ENCODE data around the gene NR5A1. TPM values are rescaled to one million over a fixed set of nuclear protein-coding genes. Genes with fewer than 3 reads are reported as not detected.

The NR5A1 gene
- total RNA-seq, 2 experiments from 2014 or later = not detected

DNA sequence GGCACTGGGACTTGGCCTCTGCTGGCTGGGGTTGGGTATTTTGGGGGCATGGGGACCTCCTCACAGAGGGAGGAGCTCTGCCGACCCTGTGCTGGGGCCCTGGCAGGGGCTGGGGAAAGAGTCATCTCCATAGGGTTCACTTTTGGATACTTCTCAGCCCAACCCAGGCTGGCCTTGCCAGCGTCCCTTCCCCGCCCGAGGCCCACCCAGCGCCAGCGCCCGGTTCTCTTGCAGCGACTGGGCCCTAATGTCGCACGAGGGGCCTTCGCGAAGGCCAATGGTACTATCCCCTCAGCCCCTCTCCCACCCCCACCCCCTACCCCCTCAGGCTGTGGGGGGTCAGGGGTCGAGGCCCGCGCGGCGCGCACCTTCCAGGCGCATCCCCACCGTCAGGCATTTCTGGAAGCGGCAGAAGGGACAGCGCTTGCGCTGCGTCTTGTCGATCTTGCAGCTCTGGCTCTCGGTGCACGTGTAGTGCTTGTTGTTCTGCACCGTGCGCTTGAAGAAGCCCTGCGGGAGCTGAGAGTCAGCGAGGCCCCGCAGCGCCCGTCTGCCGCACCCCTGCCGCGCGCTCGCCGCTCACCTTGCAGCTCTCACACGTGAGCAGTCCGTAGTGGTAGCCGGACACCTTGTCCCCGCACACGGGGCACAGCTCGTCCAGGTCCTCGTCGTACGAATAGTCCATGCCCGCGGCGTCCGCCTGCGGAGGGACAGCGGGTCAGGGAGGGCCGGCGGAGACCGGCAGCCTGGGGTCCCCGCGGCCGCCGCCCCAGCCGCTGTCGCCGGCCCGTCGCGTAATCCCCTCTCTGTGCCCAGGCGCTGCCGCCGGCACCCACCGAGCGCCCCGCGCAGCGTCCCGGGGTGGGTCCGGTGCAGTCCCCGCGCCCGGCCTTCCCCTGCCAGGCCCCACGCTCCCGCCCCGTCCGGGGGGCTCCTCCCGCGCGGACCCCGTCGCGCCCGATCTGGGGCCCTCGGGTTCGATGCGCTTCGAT is 4.2 kb downstream of the NR5A1 start:
- Mint-ChIP-seq H3K27me3 (ENCODE audit: low read depth) (peaks cover 25% of the 10 kb centered on the region), H3K4me3 (no peak overlapping the region), H3K36me3 (ENCODE audit: low read depth) (peaks cover 3% of the 10 kb centered on the region), H3K9me3 (no peaks in the 10 kb centered on the region), H3K27ac (no peak overlapping the region), H3K4me1 (ENCODE audit: low read depth) (peaks cover 16% of the 10 kb centered on the region)
- CTCF ChIA-PET = interaction anchor here (0.7 kb wide), 1 partner anchor 349 kb away, joined by 4 read pairs; no protein-coding TSS in a partner anchor
- DNase-seq = no peak
- intact Hi-C loops (cut with micrococcal nuclease) = no loop called here

DNA sequence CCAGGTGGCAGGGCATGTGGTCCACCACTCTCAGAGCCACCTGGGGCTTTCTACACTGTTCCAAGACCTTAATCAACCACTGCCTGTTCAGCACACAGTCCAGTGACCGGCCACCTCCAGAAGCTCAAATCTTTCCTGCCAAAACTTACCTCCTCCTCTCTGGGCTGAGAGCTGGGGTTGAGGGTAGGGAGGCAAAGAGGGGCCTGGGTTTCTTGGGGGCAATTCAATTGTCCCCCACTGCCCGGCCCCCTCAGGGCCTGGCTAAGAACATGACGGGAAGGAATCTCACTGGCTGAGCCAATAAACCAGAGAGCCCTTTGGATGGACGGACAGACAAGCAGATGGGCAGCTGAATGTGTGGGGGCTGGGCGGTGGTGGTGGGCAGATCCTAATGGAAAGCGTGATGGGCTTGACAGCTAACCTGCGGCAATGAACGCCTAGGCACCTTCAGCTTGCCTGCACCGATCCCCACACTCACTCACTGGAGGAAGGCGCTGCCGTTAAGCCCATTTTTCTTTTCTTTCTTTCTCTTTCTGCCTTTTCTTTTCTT is 5.4 kb downstream of the NR5A1 start:
- no peak for DNase-seq
- Mint-ChIP-seq H3K36me3 (ENCODE audit: low read depth) (peaks cover 3% of the 10 kb centered on the region), H3K9me3 (no peaks in the 10 kb centered on the region), H3K27ac (no peak overlapping the region), H3K4me1 (ENCODE audit: low read depth) (peaks cover 19% of the 10 kb centered on the region), H3K4me3 (no peak overlapping the region), H3K27me3 (ENCODE audit: low read depth) (peaks cover 25% of the 10 kb centered on the region)
- intact Hi-C loops (cut with micrococcal nuclease) = no loop called here
- CTCF ChIA-PET = interaction anchor here (1.2 kb wide), 1 partner anchor 57 kb away, joined by 3 read pairs; no protein-coding TSS in a partner anchor

DNA sequence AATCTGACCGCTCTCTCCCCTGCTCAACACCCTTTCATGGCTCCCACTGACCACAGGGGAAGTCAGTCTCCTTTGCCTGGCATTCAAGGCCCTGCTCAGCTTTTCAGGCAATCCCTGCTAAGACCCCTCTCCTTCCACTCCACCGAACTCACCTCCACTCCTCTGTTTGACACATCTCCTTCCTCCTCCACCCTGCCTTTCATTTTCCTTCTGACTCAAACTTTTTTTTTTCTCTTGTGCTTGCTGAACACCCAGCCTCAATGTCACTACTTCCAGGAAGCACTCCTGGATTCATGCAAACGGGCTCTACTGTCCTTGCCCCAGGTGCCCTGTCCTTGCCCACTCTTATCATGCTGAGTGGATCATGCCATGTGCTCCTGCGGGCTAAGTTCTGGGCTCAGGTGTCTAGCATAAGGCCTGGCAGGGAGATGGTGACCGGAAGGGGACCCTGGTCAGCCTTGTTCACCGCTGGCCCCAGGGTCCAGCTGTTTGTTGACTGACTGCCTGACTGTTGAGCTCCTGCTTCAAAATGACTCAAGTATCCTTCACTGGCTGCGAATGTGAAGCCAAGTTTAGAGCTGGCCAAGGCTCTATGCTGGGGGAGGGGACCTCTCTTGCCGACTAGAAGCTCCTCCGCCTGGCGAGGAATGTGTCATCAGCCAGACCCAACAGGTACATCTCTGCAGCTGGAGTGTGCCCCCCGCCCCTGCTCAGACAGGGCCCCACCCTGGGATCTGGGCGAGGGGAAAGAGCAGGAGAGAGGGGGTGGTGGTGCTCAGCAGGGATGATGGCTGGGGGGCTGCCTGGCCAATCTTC is 6.2 kb downstream of the NR5A1 start:
- Mint-ChIP-seq H3K4me1 (ENCODE audit: low read depth) (peaks cover 24% of the 10 kb centered on the region), H3K9me3 (no peaks in the 10 kb centered on the region), H3K27ac (no peak overlapping the region), H3K36me3 (ENCODE audit: low read depth) (peaks cover 3% of the 10 kb centered on the region), H3K4me3 (no peak overlapping the region), H3K27me3 (ENCODE audit: low read depth) (peaks cover 20% of the 10 kb centered on the region)
- intact Hi-C loops (cut with micrococcal nuclease) = no loop called here
- no peak for DNase-seq
- CTCF ChIA-PET = interaction anchor here (1.2 kb wide), 1 partner anchor 56 kb away, joined by 3 read pairs; no protein-coding TSS in a partner anchor

DNA sequence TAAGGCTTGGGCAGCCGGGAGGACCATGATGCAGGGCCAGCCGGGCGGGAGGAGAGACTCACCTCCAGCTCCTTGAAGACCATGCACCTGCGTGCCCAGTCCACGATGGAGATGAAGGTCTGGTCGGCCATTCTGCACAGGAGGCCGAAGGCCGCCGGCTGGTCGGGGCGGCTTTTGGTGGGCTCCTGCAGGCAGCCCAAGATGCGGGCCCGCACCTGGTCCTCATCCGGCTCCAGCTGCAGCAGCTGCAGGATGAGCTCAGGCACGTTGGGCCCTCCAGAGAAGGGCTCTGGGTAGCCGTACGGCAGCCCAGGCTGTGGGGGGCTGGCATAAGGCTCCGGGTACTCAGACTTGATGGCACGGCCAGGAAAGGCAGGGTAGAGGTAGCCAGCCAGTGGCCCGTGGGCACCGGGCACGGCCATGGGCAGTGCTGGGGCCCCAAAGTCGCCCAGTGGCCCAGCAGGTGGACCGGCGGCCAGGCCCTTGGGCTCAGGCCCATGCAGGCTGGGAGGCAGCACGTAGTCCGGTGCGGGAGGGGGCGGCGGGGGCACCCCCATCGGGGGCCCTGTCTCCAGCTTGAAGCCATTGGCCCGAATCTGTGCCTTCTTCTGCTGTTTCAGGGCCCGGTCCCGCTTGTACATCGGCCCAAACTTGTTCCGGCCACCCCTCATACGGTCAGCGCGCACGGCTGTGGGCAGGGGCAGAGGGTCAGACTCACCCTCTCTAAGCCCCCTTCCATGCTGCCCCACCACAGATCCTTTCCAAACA is 7.0 kb downstream of the NR5A1 start:
- Mint-ChIP-seq H3K4me1 (ENCODE audit: low read depth) (peaks cover 31% of the 10 kb centered on the region), H3K27ac (no peak overlapping the region), H3K36me3 (ENCODE audit: low read depth) (peaks cover 3% of the 10 kb centered on the region), H3K27me3 (ENCODE audit: low read depth) (peaks cover 16% of the 10 kb centered on the region), H3K9me3 (no peaks in the 10 kb centered on the region), H3K4me3 (no peak overlapping the region)
- CTCF ChIA-PET = interaction anchor here (0.7 kb wide), 1 partner anchor 212 kb away, joined by 3 read pairs; no protein-coding TSS in a partner anchor
- intact Hi-C loops (cut with micrococcal nuclease) = no loop called here
- DNase-seq = no peak

DNA sequence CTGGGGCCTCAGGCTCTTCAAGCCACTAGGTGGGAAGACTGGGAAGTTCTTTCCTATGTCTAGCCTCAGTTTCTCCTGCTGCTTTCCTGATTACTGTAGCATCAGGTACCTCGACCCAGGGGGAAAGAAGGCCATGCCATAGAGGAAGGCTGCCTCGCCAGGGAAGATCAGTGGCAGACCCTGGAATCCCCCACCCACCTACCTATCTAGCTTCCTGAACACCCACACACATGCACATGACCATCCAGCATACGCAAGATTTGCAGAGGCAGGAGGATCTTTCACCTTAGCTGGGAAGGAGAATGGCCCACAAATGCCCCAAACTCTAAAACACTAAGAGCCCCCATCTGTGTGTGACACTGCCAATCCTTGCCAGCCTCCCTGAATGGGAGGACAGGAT is 8.0 kb downstream of the NR5A1 start:
- intact Hi-C loops (cut with micrococcal nuclease) = no loop called here
- Mint-ChIP-seq H3K27ac (no peak overlapping the region), H3K36me3 (ENCODE audit: low read depth) (peaks cover 3% of the 10 kb centered on the region), H3K27me3 (ENCODE audit: low read depth) (peaks cover 14% of the 10 kb centered on the region), H3K9me3 (no peaks in the 10 kb centered on the region), H3K4me3 (no peak overlapping the region), H3K4me1 (ENCODE audit: low read depth) (peaks cover 35% of the 10 kb centered on the region)
- DNase-seq = no peak
- CTCF ChIA-PET = no interaction called here

DNA sequence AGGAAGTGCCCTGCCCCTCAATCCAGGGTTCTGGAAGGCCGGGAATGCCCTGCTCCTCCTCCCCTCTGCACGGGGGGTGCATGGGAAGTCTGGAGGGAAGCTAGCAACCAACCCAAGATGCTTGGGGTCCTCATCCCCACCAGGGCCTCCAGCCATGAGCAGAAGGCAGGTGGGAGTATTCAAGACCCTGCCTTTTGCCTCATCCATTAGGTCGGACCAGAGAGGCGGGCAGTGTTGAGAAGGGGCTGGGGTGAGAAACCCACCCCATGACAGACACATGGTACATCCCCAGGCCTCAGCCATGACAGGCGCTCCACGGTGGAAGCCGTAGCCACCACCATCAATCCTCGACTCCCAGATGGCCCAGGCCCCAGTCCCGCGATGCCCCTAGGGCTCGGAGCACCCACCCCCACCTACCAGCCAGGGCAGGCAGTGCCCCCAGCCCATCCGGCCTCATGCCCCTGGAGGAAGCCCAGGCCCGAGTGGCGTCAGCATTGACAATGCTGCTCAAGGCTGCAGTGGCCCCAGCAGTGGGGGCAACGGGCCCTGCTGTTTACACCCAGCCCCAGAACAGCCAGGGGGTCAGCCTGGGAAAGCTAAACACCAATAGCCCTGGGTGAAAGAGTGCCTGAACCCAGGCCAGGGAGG is 8.6 kb downstream of the NR5A1 start:
- H3K27ac Mint-ChIP-seq = no peak overlapping the region
- peaks cover 31% of the 10 kb centered on the region for H3K4me1 Mint-ChIP-seq (ENCODE audit: low read depth)
- intact Hi-C loops (cut with micrococcal nuclease) = no loop called here
- no peak for DNase-seq
- H3K36me3 Mint-ChIP-seq (ENCODE audit: low read depth) = no peaks in the 10 kb centered on the region
- peaks cover 9% of the 10 kb centered on the region for H3K27me3 Mint-ChIP-seq (ENCODE audit: low read depth)
- H3K4me3 Mint-ChIP-seq = no peak overlapping the region
- no peaks in the 10 kb centered on the region for H3K9me3 Mint-ChIP-seq
- CTCF ChIA-PET = no interaction called here

DNA sequence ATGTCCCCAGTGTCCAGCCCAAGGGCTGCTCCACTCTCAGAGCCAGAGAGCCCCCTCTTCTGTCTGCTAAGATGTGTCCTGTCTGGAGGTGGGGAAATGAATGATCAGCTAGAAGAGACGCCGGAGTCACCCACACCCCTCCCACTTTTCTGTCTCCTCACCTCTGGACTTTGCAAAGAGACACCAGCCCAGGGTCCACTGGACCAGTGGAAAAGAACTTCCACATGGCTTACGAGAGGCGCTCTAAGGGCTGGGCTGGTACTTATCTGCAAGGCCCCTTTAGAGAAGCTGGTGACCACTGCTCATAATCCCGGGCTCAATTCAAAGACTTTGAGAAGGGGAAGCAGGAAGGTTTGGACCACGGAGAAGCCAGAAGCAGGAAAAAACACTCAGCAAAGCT is 9.2 kb downstream of the NR5A1 start:
- Mint-ChIP-seq H3K27ac (no peak overlapping the region), H3K4me1 (ENCODE audit: low read depth) (peaks cover 30% of the 10 kb centered on the region), H3K9me3 (no peaks in the 10 kb centered on the region), H3K36me3 (ENCODE audit: low read depth) (no peaks in the 10 kb centered on the region), H3K4me3 (no peak overlapping the region), H3K27me3 (ENCODE audit: low read depth) (peaks cover 6% of the 10 kb centered on the region)
- DNase-seq = no peak
- intact Hi-C loops (cut with micrococcal nuclease) = no loop called here
- CTCF ChIA-PET = no interaction called here

DNA sequence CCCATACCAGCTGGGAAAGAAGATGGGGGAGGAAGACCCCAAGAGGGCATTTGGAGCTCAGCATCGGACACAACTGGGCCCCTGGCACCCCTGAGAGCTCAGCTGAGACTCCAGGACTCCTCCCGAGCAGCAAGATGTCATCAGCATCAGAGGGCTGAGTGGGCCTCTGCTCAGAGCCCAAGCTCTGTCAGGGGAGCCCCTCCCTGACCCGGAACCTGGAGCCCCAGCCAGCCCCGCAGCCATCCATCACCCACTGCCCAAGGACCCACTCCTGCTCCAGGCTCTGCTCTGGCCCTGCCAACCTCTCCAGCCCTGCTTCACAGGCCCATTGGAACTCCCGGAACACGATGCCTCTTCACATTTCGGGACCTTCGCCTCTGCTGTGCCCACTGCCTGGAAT is 9.8 kb downstream of the NR5A1 start:
- Mint-ChIP-seq H3K27ac (no peak overlapping the region), H3K9me3 (no peaks in the 10 kb centered on the region), H3K27me3 (ENCODE audit: low read depth) (peaks cover 5% of the 10 kb centered on the region), H3K4me3 (no peak overlapping the region), H3K4me1 (ENCODE audit: low read depth) (peaks cover 30% of the 10 kb centered on the region), H3K36me3 (ENCODE audit: low read depth) (no peaks in the 10 kb centered on the region)
- intact Hi-C loops (cut with micrococcal nuclease) = no loop called here
- CTCF ChIA-PET = interaction anchor here (1.5 kb wide), 1 partner anchor 39 kb away, joined by 5 read pairs; no protein-coding TSS in a partner anchor
- no peak for DNase-seq

DNA sequence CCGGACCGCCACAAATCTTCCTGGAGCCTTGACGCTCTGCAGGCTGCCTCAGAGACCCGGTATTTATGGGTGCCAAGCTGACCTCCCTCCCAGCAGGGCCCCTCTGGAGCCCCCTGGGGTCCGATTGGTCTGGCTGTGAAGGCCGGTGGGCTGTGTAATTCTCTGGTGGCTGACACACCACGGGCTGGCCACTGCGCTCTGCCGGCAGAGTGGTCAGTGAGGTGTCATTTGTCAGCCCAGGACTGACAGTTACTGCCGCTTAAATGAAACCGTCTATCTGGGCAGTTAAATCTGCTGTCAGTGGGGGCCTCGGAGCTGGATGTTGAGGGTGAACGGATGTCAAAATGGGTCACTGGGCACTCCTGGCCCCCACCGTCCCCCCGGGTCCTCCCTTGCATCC is 10.7 kb downstream of the NR5A1 start:
- Mint-ChIP-seq H3K4me1 (ENCODE audit: low read depth) (peaks cover 30% of the 10 kb centered on the region), H3K36me3 (ENCODE audit: low read depth) (no peaks in the 10 kb centered on the region), H3K9me3 (no peaks in the 10 kb centered on the region), H3K27ac (no peak overlapping the region), H3K4me3 (no peak overlapping the region), H3K27me3 (ENCODE audit: low read depth) (no peaks in the 10 kb centered on the region)
- CTCF ChIA-PET = interaction anchor here (0.8 to 1.5 kb wide), 2 partner anchors 40 to 76 kb away, joined by 3 to 5 read pairs; no protein-coding TSS in a partner anchor
- DNase-seq = no peak
- intact Hi-C loops (cut with micrococcal nuclease) = no loop called here

DNA sequence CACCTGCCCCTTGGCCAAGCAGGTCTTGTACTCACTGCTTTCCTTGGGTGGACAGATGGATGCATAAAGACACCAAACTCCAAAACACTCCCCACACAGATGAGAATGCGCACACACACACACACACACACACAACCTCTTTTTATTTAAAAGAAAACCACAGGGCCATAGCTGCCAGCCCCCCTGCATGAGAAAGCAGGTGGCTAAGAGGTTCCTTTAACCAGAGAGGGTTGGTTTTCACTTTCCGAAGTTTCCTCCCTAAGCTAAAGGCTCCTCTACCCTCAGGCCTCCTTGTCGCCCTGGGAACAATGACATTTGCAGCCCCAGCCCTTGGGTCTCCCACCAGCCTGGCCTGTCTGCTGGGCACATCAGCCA is 11.1 kb downstream of the NR5A1 start:
- intact Hi-C loops (cut with micrococcal nuclease) = no loop called here
- H3K9me3 Mint-ChIP-seq = no peaks in the 10 kb centered on the region
- peaks cover 30% of the 10 kb centered on the region for H3K4me1 Mint-ChIP-seq (ENCODE audit: low read depth)
- CTCF ChIA-PET = interaction anchor here (0.8 to 1.5 kb wide), 2 partner anchors 41 to 76 kb away, joined by 3 to 5 read pairs; no protein-coding TSS in a partner anchor
- no peak for DNase-seq
- H3K27me3 Mint-ChIP-seq (ENCODE audit: low read depth) = no peaks in the 10 kb centered on the region
- no peaks in the 10 kb centered on the region for H3K36me3 Mint-ChIP-seq (ENCODE audit: low read depth)
- H3K4me3 Mint-ChIP-seq = no peak overlapping the region
- no peak overlapping the region for H3K27ac Mint-ChIP-seq

Data from activated naive CD4-positive, alpha-beta T cell treated with anti-CD3 and anti-CD28 coated beads for 36 hours (primary cell).